Activated CD4-positive, alpha-beta T cell treated with anti-CD3 and anti-CD28 coated beads for 48 hours (primary cell): ENCODE data around the gene RHOT1.
"Not testable (repeated sequence)": the region's sequence is repeated elsewhere in the genome, so short reads cannot be mapped to it uniquely, and the experiment has no call there.

ENCODE experiments used
- DNase-seq: peaks from one replicate; pipeline ENCODE4 v3.0.0-alpha.2; 2020

Gene RHOT1

DNA sequence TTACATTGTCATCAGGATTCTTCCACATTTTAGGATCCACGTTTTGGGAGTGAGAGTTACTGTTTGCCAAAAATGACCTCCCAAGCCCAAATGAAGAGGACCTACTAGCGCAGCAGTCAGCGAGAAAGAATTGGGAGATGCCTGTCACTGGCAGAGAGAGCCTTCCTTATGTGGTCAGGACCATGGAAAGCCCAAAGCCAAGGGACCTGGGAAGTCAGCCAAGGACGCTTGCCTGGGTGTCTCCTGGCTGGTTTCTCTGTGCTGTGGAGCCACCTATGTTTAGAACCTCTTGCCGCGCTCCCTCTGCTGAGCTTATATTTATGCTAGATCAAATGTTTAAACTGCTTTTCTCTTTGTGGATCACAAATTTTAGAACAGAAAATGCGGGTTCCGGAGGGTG lies 98.4 kb downstream of the RHOT1 start:
- no peak for DNase-seq

DNA sequence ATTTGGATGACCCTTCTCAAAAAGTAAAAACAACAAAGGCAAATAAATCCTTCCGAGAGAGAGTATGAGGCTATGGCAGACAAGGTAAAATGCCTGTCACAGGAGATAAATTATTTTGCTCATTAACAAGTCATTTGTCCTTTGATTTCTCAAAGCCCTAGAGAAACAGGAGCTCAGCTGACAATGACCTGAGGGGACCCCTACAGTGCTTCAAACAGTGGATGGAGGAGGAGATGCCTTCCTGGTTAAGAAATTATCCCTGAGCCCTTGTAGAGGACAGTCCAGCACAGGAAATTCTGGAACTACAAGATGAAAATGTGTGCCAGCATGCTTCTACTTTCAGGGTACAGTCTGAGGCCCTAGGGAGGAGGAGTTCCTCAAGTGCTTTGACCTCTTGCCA lies 99.3 kb downstream of the RHOT1 start:
- DNase-seq, result no peak

DNA sequence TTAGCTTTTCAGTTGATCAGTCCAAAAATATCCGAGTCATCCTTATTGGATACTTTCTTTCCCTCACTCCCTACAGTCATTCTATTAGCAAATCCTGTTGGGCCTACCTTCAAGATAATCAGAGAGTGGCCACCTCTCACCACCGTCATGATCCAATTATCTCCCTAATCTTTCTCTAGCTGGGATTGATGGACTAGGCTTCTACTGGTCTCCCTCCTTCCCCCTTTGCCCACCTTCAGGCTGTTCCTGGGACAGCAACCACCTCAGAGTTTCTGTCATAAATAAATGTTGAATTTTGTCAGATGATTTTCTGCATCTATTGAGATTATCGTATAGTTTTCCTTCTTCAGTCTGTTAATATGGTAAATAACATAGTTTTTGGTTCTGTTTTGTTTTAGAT lies 107.2 kb downstream of the RHOT1 start:
- DNase-seq, result no peak

DNA sequence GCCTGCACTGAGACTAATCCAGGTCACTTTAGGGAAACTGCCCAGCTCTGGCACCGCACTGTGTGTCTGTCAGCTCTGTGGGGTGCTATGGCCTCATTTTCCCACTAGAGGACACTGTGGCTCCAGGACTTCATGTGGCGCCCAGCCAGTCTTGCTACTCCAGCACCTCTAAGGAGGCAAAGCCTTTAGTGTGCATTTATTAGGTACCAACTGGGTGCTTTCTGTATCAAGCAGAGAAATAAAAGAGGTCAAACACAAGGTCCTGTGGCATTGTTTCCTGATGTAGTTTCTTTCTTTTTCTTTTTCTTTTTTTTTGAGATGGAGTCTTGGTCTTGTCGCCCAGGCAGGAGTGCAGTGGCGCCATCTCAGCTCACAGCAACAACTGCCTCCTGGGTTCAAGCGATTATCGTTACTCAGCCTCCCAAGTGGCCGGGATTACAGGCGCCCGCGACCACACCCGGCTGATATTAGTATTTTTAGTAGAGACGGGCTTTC lies 110.9 kb downstream of the RHOT1 start:
- peak; percentile 85 for DNase-seq

DNA sequence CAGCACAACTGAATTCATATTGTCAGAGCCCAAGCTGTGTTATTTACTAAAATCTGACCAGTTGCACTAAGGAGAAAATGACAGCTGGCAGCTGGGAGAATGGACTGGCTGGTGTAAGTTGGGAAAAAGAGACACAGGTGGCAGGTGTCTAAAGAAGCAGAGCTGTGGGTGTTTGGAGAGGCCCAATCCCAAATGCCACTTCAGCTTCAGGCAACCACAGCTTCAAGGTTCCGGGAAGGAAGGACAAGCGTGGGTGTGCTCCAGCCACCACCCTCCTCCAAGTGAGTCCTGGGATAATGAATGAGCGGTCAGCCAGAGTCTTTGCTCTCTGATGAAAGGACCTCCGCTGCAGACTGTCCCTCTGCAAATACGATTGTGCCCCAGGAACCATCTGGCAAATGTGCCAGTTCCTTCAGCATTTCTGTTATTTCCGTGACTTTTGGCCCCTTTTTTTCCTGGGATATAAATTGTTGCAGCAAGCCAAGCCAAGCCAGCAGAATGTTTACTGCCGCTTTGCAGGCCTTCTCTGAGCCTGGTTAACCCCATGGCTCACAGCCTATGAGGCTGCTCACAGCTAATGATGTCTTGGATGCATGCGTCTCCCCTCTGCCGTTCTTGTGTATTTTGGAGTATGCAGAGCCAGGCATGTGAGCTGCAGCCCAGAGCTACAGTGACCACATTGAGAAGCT lies 113.9 kb downstream of the RHOT1 start:
- DNase-seq, result no peak

DNA sequence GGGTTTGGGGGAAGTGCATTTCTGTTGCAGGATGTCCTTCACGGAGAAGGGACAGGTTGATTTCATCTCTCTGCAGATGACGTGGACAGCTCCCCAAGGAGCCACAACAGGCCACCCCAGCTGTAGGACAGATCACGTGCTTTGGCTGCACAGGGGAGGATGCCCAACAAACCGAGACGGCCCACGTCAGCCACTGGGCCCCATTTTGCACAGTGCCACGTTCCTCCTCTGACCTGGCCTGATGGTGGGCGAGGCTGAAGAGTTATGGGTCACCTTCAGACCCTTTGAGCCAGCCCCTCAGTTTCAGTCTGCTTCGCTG lies 114.4 kb downstream of the RHOT1 start:
- no peak for DNase-seq

DNA sequence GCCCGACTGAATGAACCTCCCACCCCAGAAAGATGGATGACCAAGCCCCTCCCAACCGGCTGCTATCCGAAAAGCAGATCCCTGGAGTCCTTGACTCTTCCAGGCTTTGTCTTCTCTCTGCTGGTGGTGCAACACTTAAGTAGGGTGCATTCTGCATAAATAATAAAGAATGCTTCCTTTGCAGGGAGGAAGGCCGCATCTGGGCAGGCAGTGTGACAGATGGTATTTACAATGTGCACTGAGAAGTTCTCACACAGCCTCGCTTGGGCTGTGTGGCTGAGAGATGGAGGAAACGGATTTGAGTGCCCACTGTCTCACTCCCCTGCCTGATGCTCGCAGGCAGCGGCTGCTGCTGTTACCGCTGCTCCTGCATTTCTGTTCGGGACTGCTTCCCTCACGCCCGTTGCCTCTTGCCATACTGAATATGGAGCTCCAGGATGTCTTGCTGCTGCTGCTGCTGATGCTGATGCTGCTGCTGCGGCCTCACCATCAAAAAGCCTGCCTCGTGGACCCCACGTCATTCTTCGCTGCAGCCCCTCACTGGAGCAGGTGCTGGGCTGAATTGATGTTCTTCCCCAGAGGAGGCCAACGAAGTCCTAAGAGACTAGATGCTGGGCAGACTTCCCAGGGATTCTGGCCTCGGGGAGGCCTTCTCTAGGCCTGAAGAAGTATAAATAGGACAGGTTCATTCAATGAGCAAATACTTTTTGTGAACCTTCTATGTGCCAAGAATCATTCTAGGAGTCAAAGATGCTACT lies 116.3 kb downstream of the RHOT1 start:
- DNase-seq, result no peak

DNA sequence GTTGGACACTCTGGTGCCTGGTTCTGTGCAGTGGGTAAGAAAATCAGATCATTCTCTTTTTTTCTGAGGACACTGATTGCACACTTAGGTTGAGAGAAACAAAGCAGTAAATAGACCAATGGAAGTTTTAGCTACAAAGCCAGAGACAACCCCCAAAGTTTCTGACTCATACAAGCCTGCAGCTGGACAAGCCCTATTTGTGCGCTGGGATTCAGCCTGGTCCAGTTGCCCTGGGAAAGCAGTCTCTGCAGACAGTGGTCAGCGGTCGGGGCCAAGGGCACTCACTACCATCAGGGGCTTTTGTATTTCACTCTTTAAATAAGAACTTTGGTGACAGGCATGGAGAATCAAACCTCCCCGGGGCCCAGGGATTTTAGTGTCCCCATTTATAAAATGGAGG lies 117.3 kb downstream of the RHOT1 start:
- no peak for DNase-seq

DNA sequence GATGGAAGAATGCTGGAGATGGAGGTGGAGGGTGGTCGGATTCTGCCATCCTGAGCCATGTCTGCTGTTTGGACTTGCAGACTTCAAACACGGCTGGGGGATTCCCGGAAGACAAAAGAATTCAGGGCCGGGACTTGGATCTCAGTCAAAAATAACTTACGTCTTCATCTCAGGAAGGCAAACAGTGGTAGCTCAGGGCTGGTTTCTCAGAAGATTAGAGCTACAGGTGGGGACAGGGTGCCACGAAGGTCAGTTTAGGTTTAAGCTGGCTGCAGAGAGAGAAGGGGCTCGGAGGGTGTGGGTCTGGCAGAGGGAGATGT lies 119.1 kb downstream of the RHOT1 start:
- no peak for DNase-seq

DNA sequence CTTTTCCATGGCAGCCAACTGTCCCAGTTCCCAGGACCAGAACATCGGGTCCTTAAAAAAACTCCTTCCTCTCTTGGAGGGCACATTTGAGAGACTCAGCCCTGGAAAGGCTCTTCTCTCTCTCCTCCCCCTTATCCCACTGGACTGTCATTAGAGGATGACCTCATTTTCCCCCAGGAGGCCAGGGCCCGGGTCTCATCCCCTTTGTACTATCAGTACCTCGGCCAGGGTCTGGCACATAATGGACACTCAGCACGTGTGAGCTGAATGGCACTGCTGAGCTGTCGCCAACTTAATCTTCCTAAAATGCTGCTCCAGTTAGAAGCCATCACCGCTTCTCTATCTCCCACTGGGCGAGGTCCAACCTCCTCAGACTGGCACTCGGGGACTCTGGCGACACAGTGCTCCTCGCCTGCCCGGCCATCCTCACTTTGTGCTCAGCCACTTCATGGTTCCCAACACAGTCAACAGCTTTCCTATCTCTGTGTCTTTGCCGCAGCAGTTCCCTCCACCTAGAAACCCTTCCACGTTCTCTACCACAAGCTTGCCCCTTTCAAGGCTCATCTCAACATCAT lies 119.7 kb downstream of the RHOT1 start:
- DNase-seq, result no peak

DNA sequence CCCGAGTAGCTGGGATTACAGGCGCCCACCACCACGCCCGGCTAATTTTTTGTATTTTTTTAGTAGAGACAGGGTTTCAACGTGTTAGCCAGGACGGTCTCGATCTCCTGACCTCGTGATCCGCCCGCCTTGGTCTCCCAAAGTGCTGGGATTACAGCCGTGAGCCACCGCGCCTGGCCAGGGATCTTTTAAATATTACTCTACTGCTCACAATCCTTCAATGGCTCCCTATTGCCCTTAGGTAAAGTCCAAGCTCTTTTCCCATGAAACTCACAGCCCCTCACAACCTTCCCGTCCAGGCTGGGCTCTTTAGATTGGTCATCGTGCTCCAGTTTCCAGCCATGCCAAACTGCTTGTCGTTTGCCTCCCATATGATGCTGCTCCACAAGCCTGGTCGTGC lies 121.2 kb downstream of the RHOT1 start:
- DNase-seq, result not testable (repeated sequence)

DNA sequence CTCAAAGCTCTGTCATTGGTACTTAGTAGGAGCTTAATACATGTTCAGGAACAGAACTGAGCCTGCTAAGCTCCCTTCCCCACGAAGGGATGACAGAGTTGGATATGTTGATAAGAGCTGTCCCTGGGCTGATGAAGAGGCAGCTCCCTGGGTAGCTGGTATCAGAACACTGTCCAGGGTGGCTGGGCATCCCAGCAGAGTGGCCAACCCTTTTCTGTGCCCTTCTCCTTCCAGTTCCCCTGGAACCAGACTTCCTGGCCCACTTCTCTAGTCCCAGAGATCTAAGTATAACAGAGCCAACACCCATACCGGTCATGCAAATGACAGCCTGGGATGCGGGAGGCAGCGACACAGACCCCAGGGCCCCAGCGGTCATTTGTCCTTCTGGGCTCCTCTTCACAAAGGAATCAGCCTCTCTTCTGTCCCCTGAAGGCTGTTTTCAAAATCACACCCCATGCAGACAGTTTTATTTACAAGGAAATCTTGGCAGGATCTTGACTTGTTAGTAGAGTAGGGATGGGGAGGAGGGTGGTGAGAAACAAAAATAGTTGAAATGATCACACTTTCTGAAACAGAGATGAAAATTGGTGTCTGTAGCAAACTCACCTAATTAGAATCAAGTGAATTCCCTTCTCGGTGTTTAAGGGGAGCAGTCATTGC lies 122.0 kb downstream of the RHOT1 start:
- no peak for DNase-seq

DNA sequence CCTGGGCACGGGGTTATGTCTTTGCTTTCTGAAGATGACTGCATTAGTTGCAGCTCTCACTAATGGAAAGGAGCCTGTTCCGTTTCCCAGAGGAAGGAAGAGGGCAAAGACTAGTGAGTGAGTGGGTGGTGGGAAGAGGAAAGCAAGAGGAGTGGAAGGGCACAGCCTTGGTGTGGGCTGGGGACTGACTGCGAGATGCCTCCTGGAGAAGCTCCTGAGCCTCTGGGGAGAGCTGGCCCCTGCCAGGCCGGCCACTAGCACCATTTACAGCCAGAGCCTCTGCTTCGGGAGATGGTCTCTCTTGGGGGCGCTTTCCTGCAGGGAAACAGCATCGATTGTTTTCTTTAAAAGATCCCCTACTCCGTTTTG lies 122.5 kb downstream of the RHOT1 start:
- DNase-seq, result no peak

DNA sequence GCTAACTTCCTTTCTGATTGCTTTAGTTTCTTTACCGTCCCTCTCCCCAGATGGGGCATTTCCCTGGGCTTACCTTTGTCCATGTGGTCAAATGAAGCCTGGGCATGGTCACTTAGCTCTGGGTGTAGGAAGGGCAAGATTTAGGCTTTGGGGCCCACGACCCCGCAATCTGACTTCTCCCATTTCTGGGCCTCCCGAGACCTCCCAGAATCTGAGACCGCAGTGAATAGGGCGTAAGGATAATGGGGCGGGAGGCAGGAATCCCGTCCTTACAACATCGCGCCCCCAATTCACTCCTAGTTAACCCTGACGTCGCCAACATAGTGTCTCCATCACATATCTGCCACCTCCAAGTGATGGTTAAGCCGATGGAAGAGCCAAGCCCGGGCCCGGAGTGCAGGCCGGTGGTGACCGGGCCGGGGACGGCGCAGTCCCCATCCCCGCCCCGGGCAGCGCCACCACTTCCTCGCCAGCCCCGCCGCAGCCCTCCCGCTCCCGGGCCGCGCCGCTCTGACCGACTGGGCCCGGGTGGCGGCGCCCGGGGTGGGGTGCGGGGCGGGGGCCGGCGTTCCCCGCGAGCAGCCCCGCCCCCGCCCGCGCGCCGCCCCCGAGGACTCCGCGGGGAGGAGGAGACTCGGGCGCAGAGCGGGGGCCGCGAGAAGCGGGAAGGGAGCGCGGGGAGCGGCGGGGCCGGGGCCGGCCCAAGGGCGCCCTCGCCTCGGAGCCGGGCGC lies 123.1 kb downstream of the RHOT1 start, which contains the start of gene RHBDL3:
Gene RHBDL3 (plus strand): TSS at position 641 of the 732 bp plus-strand sequence. CDS start 358 bp downstream, outside the sequence.
- DNase-seq, result no peak

DNA sequence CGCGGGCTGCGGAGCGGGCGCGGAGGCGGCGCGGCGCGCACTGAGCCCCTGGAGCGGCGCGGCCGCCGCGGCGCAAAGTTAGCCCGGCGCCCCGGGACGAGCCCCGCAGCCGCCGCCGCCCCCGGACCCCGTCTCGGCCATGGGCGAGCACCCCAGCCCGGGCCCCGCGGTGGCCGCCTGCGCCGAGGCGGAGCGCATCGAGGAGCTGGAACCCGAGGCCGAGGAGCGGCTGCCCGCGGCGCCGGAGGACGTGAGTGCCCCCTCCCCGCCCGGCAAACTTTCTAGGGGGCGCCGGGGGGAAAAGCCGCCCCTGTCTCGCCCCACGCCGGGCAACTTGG lies 123.7 kb downstream of the RHOT1 start:
- DNase-seq, result no peak

DNA sequence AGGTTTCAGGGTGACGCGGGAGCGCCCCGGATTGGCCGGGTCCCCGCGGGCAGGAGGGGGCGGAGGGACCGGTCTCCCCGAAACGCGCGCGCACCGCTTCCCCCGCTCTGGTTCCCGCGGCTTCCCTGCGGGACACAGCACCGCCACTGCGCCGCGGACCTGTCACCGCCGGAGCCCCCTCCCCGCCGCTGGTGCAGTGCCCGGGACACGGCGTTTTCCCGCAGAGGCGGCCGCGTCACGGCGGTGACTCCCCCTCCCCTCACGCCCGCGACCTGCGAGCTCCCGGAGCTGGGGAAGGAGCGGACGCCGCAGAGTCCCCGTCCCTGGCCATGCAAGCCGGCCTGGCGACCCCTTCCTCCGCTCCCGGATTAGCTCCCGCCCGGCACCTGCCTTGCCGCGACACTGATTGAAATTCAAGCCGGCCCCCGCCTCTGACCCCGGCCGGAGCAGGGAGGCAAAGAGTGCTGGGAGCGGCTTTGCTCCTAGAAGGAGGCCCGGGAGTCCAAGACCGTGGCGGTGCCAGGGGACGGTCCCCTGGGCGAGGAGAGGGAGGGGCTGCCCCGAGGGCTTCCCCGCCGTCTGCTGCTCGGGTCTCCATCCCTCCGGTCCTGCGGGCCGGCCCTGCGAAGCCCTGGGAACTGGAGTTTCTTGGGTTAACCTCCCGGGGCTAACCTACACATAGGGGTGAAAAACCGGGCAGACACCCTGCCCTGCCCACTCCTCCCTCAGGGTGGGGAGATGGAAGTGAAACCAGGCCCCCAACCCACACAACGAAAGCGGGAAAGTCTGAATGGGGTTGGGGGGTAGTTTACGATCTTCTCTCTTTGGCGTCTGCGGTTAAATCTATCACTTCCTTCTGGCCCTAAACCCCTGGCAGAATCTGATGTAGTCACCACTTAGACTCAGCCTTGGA lies 124.3 kb downstream of the RHOT1 start:
- DNase-seq, result peak; percentile 22

DNA sequence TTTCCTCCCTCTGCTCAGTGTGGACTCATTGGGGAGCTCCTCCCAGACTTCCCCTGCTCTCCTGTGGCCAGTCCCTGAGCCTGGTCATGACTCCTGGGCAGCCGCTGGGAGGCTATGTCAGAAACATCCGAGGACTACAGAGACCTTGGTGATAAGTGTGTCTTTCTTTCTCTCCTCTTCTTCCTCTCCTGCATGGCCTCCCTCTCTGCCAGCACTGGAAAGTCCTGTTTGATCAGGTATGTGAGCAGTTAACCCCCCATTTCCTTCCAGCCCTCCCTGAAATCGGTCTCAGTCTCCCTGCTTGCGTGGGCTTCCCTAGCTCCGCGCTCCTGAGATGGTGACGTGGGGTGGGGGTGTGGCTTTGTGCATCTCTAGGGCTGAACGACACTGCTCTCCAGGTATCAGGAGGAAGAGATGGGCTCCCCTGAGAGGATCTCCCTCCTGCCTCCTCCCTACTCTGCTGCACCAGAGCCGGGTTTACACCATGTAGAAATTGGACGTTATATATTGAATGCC lies 125.4 kb downstream of the RHOT1 start:
- DNase-seq, result peak; percentile 40

DNA sequence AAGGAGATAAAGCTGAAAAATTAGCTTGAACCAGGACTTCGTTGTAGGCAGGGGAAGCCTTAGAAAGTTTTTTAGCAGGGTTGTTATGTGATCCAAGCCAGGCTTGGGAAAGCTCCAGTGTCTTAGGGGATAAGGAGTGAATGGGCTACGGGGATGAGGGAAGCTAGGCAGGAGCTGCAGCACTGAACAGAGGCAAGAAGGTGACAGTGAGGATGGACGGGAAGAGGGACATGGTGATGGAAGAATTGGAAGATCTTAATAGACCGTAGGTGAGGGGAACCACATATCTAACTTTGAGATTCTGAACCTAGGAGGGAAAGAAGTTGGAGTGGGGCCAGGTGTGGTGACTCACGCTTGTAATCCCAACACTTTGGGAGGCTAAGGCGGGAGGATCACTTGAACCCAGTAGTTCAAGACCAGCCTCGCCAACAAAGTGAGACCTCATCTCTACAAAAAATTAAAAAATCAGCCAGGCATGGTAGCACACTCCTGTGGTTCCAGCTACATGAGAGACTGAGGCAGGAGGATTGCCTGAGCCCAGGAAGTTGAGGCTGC lies 126.5 kb downstream of the RHOT1 start:
- no peak for DNase-seq

DNA sequence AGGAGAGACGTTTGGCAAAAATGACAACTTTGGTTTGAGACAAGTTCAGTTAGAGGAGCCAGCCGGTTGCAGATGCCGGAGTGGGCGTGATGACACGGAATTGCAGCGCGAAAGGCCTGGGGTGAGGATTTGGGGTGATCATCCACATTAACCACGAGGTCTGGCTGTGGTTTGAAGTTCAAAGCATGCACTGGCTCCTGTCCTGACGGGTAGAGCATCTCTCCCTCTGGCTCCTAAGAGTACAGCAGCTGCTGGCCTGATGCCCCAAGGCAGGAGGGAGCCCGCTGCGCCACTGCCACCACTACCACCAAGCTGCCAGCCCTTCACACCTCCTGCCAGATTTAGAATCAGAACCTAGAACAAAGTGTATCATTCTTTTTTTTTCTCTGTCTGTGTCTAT lies 127.1 kb downstream of the RHOT1 start:
- DNase-seq, result no peak

DNA sequence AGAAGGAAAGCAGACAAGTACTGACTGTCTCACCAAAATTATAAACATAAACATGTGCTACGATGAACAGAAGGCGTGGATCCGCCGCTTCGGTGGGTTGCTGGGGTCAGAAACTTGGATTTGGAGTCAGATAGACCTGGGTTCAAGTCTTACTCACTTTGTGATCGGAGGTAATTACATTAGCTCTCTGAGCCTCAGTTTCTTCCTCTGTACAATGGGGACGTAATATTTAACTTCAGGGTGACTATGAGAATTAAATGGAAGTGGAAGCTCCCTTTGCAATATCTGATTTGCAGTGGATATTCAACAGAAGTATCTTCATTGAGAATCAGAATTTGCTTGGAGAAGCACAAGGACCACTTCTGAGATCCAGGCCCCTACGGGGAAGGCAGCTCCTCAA lies 129.5 kb downstream of the RHOT1 start:
- no peak for DNase-seq

DNA sequence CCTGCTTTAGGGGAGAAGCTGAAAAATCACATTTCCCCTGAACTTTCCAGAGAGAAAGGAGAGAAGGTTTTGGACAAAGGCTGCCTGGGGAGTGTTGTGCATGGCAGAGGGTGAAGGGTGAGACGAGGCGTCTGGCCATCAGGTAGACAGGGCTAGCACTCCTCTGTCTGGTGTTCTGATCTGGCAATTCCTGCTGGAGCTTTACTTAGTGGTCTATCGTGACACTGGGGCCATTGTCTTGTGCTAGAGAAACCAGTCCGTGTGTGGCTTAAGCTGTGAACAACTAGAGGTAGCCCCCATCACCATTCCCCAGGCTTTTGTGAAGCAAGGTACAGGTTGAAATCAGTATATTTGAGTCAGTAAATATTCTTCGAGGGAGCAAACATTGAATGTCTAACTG lies 131.8 kb downstream of the RHOT1 start:
- DNase-seq, result no peak

DNA sequence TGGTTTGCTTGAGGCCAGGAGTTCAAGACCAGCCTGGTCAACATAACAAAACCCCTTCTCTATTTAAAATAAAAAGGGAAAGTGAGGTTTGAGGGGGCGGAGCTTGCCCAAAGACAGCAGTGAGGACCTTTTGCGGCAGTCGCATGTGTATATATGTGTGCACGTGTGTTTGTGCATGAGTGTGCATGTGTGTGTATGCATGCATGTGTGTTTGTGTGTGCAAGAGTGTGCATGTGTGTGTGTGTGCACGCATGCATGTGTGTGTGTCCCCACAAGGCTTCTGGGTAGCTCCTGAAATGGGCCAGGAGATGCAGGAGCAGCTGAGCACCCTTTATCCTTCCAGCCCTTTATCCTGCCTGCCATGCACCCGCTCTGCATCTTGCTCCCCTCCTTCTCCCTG lies 132.3 kb downstream of the RHOT1 start:
- DNase-seq, result no peak
